SHP77 (cell line): ENCODE measurements around the gene SHROOM1.
"Not testable (repeated sequence)": the region's sequence is repeated elsewhere in the genome, so short reads cannot be mapped to it uniquely, and the experiment has no call there.

Experiments
- DNase-seq, 2 experiments: peaks; one replicate each; lab custom pipeline; 2025; lab: John Stamatoyannopoulos, UW

The SHROOM1 gene

GRCh38 chr5:132806804-132807162, 23.7 kb downstream of the SHROOM1 start:
- not testable (repeated sequence) for DNase-seq

DNA sequence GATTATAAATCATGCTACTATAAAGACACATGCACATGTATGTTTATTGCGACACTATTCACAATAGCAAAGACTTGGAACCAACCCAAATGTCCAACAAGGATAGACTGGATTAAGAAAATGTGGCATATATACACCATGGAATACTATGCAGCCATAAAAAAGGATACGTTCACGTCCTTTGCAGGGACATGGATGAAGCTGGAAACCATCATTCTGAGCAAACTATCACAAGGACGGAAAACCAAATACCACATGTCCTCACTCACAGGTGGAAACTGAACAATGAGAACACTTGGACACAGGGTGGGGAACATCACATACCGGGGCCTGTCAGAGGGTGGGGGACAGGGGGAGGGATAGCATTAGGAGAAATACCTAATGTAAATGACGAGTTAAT, 24.6 kb downstream of the SHROOM1 start:
- DNase-seq = not testable (repeated sequence)

GRCh38 chr5:132804219-132804618, 26.2 kb downstream of the SHROOM1 start:
- not testable (repeated sequence) for DNase-seq

- DNase-seq = not testable (repeated sequence)
Observed at GRCh38 chr5:132802685-132803066, 27.8 kb downstream of the SHROOM1 start.

DNA sequence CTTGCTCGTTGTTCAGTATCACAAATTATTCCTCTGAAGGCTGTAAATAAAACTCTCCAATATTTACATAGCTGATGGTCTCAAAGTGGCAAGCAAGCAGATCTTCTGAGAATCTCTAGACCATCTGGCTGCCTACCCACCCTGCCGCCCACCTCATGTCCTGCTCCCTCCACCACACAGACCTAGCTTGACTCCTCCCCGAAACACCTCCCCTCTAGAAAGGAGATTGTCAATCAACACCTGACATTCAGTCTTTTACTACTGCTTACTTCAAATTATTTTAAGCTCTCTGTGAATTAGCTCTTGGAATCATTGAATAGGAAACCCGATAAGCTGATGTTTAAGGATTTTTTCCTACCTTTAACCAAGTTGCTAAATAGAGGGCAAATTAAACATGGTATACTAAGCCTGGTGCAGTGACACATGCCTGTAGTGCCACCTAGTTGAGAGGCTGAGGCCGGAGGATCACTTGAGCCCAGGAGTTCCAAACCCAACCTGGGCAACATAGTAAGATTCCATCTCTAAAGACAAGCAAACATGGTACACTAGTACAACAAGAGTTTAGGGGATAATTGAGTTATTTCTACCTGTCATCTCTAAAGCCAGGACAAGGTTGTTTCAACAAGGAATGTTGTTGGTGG, 28.3 kb downstream of the SHROOM1 start:
- no peak for DNase-seq

GRCh38 chr5:132800545-132800944, 29.9 kb downstream of the SHROOM1 start:
- DNase-seq = no peak

GRCh38 chr5:132799392-132799791, 31.1 kb downstream of the SHROOM1 start:
- no peak for DNase-seq

GRCh38 chr5:132797651-132798050, 32.8 kb downstream of the SHROOM1 start:
- no peak for DNase-seq

GRCh38 chr5:132791026-132791425, 39.4 kb downstream of the SHROOM1 start:
- no peak for DNase-seq

- DNase-seq = no peak
Observed at GRCh38 chr5:132790201-132790865, 40.1 kb downstream of the SHROOM1 start.

DNA sequence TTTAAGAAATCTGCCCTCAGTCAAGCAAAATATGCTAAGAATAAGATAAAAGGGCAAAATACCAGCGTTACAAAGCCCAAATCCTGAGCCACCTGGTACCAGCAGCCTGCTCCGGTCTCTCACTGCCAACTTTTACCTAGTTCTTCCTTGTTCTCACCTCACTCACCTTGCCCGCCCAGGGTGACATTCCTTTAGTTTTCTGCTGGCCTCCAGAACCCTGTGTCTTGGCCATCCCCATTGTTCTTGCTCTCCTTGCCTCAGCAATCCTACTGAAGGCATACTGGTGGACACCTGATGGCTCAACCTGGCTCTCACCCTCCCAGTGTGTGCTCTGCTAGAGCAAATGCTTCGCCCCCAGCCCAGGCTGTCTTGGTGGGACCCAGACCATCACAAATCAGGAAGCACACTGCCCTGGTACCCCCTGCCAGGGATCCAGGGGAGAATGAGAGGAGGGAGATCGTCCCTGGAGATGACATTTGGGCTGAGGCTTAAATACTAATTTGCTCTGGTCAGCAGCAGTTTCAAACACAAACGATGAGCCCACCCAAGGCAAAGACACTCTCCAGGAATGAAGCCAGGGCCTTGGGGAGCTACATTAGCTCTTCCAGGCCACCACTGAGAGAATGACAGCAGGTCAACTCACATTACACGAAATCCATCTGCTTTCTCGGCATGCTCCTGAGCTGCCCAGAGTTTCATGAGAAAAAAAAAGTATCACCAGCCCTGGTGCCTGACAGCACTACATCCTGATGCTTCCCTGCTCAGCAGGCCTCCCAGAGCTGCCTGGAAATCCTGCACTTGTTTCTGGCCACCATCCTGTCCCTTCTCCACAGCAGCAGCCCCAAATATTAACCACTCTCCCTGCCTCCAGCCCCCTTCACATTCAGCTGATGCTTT, 41.2 kb downstream of the SHROOM1 start:
- DNase-seq = no peak

- DNase-seq = no peak
Observed at GRCh38 chr5:132788508-132788907, 41.9 kb downstream of the SHROOM1 start.

- DNase-seq = no peak
Observed at GRCh38 chr5:132787076-132787475, 43.4 kb downstream of the SHROOM1 start.

DNA sequence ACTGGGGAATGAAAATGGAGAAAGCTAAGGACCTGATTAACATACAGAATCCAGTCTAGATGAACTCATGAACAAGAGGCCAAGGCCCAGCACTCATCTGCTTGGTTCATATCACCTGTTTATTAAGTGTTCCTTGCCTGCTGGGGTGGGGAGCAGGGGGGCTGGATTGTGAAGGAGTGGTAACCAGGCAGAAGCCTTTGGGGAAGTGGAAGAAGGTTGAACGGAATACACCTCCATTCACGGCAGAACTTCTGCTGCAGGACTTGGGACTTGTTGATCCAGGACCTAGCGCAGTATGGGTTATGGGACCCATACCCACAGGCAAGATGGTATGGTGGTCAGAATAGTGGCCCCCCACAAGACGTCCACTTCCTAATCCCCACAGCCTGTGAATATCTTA, 44.6 kb downstream of the SHROOM1 start:
- DNase-seq = no peak

DNA sequence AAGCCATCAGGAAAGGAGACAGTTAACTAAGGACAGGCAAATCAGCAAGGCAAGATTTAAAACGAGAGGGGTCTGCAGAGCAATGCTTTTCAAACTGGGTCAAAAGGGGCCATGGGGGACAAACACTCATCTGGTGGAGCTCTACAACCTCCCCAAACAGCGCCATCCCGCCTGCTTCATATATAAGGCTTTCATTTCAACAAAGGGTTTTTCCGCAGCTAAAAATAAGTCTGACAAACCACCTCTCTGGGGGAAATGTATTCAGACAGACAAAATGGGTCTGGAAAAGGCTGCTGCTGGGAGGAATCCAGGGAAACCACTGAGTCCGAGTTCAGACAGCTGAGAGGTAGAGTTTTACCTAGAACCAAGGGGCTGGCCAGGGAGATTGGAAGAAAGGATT, 45.1 kb downstream of the SHROOM1 start:
- no peak for DNase-seq

DNA sequence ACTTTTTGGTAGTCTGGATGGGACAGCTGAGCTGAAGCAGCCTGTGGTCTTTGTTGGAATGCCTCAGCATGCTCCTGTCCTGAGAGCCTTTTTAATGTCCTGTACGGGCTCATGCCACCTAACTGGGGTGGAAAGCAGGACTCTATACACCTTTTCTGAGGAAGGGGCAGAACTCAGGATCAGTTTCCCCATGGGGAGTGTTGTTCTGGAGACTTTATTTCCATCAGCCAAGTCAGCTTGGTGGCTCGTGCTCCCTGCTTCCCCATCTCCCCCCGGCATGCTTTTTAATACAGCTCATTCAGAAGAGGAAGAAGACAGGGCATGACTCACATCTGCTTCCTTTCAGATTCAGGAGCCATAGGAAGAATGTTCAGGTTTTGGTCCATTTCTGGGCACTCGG, 48.3 kb downstream of the SHROOM1 start:
- no peak for DNase-seq

DNA sequence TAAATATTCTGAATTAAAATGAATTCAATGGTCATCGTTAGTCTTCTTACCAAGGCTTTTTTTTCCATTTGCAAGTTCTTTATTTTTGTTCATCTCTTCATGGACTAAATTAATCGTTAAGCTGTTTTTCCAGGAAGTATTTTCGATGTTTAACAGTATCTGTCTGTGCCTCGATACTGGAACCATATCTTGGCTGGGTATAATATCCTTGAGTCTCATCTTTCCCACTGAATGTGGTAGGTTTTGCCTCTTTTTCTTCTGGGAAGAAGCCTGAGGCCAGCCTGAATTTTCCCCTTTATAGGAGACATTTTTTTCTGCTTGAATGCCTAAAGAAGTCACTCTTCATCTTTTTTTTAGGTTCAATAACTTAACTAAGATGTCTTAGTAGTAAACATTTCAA, 49.4 kb downstream of the SHROOM1 start:
- no peak for DNase-seq

DNA sequence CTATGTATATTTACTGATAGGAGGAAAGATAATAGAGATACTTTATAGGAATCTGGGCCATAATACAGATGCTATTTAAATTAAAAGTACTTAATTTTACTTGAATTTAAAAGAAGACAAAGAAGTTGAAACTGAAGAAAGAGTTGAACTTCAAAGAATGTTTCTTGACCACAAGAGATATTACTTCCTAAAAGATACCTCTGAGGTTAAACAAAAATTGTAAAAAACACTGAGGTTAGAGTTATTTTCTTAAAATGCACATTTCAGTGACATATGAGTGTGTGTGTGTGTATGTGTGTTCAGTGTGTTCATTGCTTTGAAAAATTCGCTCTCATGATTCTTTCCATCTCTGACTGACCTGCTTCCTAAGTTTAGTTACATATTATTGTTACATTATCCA, 49.9 kb downstream of the SHROOM1 start:
- no peak for DNase-seq

DNA sequence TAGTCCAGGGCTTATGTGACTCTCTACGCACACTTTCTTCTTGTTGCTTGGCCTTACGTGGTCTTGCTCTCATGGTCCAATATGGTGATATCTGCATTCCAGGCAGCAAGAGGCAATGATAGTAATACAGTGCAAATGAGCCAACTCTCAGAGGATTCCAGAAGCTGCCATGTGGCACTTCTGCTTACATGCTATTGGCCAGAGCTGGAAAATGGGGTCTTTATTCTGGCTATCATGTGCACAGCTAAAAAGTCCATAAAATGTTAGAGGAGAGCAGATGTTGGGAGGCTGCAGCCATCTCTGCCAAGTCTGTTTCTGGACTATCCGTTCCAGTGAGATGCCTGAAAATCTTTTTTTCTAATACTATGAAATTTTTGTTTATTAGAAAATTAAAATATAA, 50.5 kb downstream of the SHROOM1 start:
- DNase-seq = no peak

GRCh38 chr5:132778856-132779255, 51.6 kb downstream of the SHROOM1 start:
- DNase-seq = no peak

DNA sequence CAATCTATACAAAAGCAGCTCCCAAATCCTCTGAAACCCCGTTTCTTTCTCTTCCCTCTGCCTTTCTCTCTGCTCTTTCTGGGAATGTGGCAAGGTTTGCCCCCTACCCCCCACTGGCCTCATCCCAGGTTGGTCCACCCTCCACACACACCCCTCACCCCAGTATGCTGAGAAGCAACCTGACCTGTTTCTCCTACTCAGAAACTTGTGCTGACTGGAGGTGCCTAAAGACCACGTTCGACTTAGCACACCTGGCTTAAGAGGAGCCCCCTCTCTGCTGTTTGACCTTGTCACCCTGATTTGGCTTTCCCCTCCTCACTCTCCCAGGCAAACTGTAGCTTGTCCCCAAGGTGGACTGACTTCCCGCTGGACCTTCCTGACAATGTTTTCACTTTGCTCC, 52.3 kb downstream of the SHROOM1 start:
- no peak for DNase-seq

GRCh38 chr5:132777209-132778069, 53.0 kb downstream of the SHROOM1 start, which contains the start of gene SEPTIN8:
SEPTIN8 (minus strand) TSS chr5:132777239; CDS start chr5:132777137, 102 bp downstream.
- DNase-seq = peak in 1 of 2 experiments; percentile 23
